GM23338 (cell line): ENCODE results near the gene GPR146. TPM values are rescaled to one million over a fixed set of nuclear protein-coding genes. Genes with fewer than 3 reads are reported as not detected.

Source experiments
- ATAC-seq: fragments of 200-7000 bp; cut with Tn5 transposase; 3 replicates; pipeline ENCODE4 v1.9.1; 2020
- DNase-seq: peaks from one replicate; pipeline ENCODE4 v3.0.0-alpha.2; 2015; ENCODE audit warnings: low spot score
- H2AFZ ChIP-seq: fragments of 200-600 bp; sonication (generic); 2 replicates; pipeline ENCODE4 v1.8.0; 2016; ENCODE audit warnings: antibody characterized with exemption, mild to moderate bottlenecking, moderate library complexity
- H3F3A ChIP-seq: fragments of 200-600 bp; sonication (generic); replicated peaks from 2 replicates; pipeline ENCODE4 v1.8.0; 2017; ENCODE audit warnings: antibody characterized with exemption, mixed run types, low read depth
- H3K27ac ChIP-seq: fragments of 200-600 bp; sonication (generic); 2 replicates; pipeline ENCODE4 v1.6.1; 2016; ENCODE audit warnings: low read depth
- H3K27me3 ChIP-seq: fragments of 200-600 bp; sonication (generic); 2 replicates; pipeline ENCODE4 v1.8.0; 2016; ENCODE audit warnings: mild to moderate bottlenecking, mixed run types, moderate library complexity; ENCODE audit not compliant: insufficient read depth
- H3K36me3 ChIP-seq: fragments of 200-600 bp; sonication (generic); 2 replicates; pipeline ENCODE4 v1.8.0; 2016; ENCODE audit warnings: mild to moderate bottlenecking; ENCODE audit not compliant: insufficient read depth
- H3K4me1 ChIP-seq: fragments of 200-600 bp; sonication (generic); 2 replicates; pipeline ENCODE4 v1.8.0; 2016; ENCODE audit warnings: mild to moderate bottlenecking, moderate library complexity; ENCODE audit not compliant: insufficient read depth
- H3K4me2 ChIP-seq: fragments of 200-600 bp; sonication (generic); 2 replicates; pipeline ENCODE4 v1.7.1; 2017; ENCODE audit warnings: mixed run types
- H3K4me3 ChIP-seq: fragments of 200-600 bp; sonication (generic); 2 replicates; pipeline ENCODE4 v1.6.1; 2016; ENCODE audit warnings: mixed run types
- H3K79me2 ChIP-seq: fragments of 200-600 bp; sonication (generic); replicated peaks from 2 replicates; pipeline ENCODE4 v1.8.0; 2017; ENCODE audit warnings: mild to moderate bottlenecking; ENCODE audit not compliant: insufficient read depth
- H3K9me2 ChIP-seq: fragments of 200-600 bp; sonication (generic); 2 replicates; pipeline ENCODE4 v1.8.0; 2017; ENCODE audit not compliant: insufficient read depth
- H4K20me1 ChIP-seq: fragments of 200-600 bp; sonication (generic); replicated peaks from 2 replicates; pipeline ENCODE4 v1.8.0; 2017; ENCODE audit warnings: mild to moderate bottlenecking; ENCODE audit not compliant: insufficient read depth
- H3K27ac Mint-ChIP-seq: 2 replicates; pipeline ENCODE4 v1.8.0; 2020; ENCODE audit warnings: inconsistent platforms, mild to moderate bottlenecking, moderate library complexity, mixed read lengths
- H3K27me3 Mint-ChIP-seq: 3 replicates; pipeline ENCODE4 v1.8.0; 2022; ENCODE audit warnings: low read depth, mild to moderate bottlenecking, moderate library complexity, mixed read lengths, inconsistent platforms; ENCODE audit not compliant: insufficient read depth, poor library complexity
- H3K36me3 Mint-ChIP-seq: 3 replicates; pipeline ENCODE4 v1.8.0; 2021; ENCODE audit warnings: low read depth, mild to moderate bottlenecking, inconsistent platforms, moderate library complexity, mixed read lengths
- H3K4me1 Mint-ChIP-seq: 3 replicates; pipeline ENCODE4 v1.8.0; 2020; ENCODE audit warnings: mild to moderate bottlenecking, inconsistent platforms, mixed read lengths
- H3K4me3 Mint-ChIP-seq: 3 replicates; pipeline ENCODE4 v1.8.0; 2021; ENCODE audit warnings: moderate library complexity, mild to moderate bottlenecking, inconsistent platforms, mixed read lengths
- H3K9me3 Mint-ChIP-seq: 3 replicates; pipeline ENCODE4 v1.8.0; 2020; ENCODE audit warnings: moderate library complexity, mild to moderate bottlenecking, inconsistent platforms, mixed read lengths
- CREB1 ChIP-seq: fragments of 250-450 bp; sonication (Bioruptor Pico); IDR thresholded peaks from 2 replicates; pipeline ENCODE4 v1.5.0; 2020; ENCODE audit warnings: low read depth, mild to moderate bottlenecking, moderate library complexity
- CTCF ChIP-seq, 2 experiments: fragments of 200-600 bp in 1 of 2; sonication (generic) in 1 of 2; conservative IDR thresholded peaks; 2 replicates each; pipeline versions ENCODE4 v1.5.1 to v1.6.1; 2016 to 2017; ENCODE audit warnings: antibody characterized with exemption in 2 of 2, low read depth in 2 of 2, mild to moderate bottlenecking in 2 of 2, moderate library complexity in 1 of 2
- ETS1 ChIP-seq: IDR thresholded peaks from 2 replicates; pipeline ENCODE4 v1.6.1; 2016; ENCODE audit warnings: antibody characterized with exemption
- EZH2 ChIP-seq: fragments of 200-600 bp; sonication (generic); IDR thresholded peaks from one replicate; pipeline ENCODE4 v1.8.0; 2017; ENCODE audit warnings: antibody characterized with exemption, mild to moderate bottlenecking, low read depth; ENCODE audit not compliant: unreplicated experiment
- EZH2phosphoT487 ChIP-seq: fragments of 200-600 bp; sonication (generic); IDR thresholded peaks from one replicate; pipeline ENCODE4 v1.8.1; 2018; ENCODE audit warnings: antibody characterized with exemption; ENCODE audit not compliant: unreplicated experiment
- JUNB ChIP-seq: IDR thresholded peaks from one replicate; pipeline ENCODE4 v1.6.1; 2016; ENCODE audit warnings: antibody characterized with exemption; ENCODE audit not compliant: unreplicated experiment
- NANOG ChIP-seq: IDR thresholded peaks from 2 replicates; pipeline ENCODE4 v1.6.1; 2016; ENCODE audit warnings: antibody characterized with exemption, borderline replicate concordance
- POLR2AphosphoS5 ChIP-seq: IDR thresholded peaks from 2 replicates; pipeline ENCODE4 v1.6.1; 2016; ENCODE audit warnings: antibody characterized with exemption, low read depth
- REST ChIP-seq: IDR thresholded peaks from one replicate; pipeline ENCODE4 v1.6.1; 2018; ENCODE audit warnings: antibody characterized with exemption; ENCODE audit not compliant: unreplicated experiment
- STAT1 ChIP-seq: IDR thresholded peaks from one replicate; pipeline ENCODE4 v1.6.1; 2016; ENCODE audit warnings: antibody characterized with exemption; ENCODE audit not compliant: unreplicated experiment
- ZNF462 ChIP-seq: fragments of 250-450 bp; sonication (Bioruptor Pico); IDR thresholded peaks from 2 replicates; pipeline ENCODE4 v1.5.0; 2020; ENCODE audit warnings: mild to moderate bottlenecking, moderate library complexity
- polyA plus RNA-seq: library from polyadenylated mRNA; unstranded; fragments of >200 nt; fragmentation: Nextera tagmentation; extraction: Ambion mirVana; gene quantifications from 2 replicates; pipeline ENCODE4 v1.2.1, GENCODE V29; 2016
- total RNA-seq: library from RNA; depleted of rRNA; stranded (reverse); fragments of >200 nt; shearing (Covaris generic); gene quantifications from 2 replicates; pipeline ENCODE4 v1.2.3, GENCODE V29; 2014

The GPR146 gene
- total and polyA plus RNA-seq, 2 experiments from 2014 or later = 0.28 to 0.37 TPM

DNA sequence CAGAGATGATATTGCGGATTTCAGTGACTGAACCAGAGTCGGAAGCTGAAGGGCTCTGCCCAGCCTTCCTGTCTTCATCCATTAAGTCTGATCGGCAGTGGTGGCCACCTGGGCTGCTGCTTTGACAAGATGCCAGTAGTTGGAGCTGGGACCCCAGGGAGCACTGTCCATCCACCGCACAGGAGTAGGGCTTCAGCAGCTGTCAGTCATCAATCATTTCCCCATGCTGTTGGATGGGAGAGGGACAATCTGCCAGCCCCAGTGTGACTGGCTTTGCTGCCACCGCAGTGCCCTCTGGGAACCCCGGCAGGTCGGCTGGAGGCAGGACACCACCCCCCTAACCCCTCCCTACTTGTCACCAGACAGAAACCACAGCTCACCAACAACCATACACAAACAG lies 23.0 kb upstream of the GPR146 start (continued):
- no peak for TF ChIP-seq ETS1
- no peak for TF ChIP-seq NANOG
- no peak for TF ChIP-seq STAT1
- TF ChIP-seq EZH2phosphoT487 = no peak

- no peaks in the 10 kb centered on the region for H3K27me3 ChIP-seq
- no peak for ATAC-seq
- no peak overlapping the region for H3K27ac Mint-ChIP-seq
- no peak overlapping the region for H3K4me2 ChIP-seq
- H4K20me1 ChIP-seq = peaks cover 5% of the 10 kb centered on the region
- no peak overlapping the region for H3K4me3 Mint-ChIP-seq
- no peaks in the 10 kb centered on the region for H3K36me3 ChIP-seq
- H3K27me3 Mint-ChIP-seq = peaks cover 11% of the 10 kb centered on the region
- no peak for DNase-seq
- H3K36me3 Mint-ChIP-seq = peaks cover 15% of the 10 kb centered on the region
- H3K4me3 ChIP-seq = no peak overlapping the region
- no peak for TF ChIP-seq ETS1
- TF ChIP-seq EZH2phosphoT487 = no peak
- no peak for TF ChIP-seq POLR2AphosphoS5
- no peak for TF ChIP-seq JUNB
- no peak for TF ChIP-seq STAT1
- TF ChIP-seq ZNF462 (CRISPR knock-in tag) = no peak
- TF ChIP-seq CTCF (conservative IDR thresholded peaks at IDR 0.05; ENCODE audit: low read depth in 2 of 2) = no peak
- TF ChIP-seq NANOG = no peak
- TF ChIP-seq CREB1 = no peak
- no peak for TF ChIP-seq EZH2
- no peak for TF ChIP-seq REST
- H3K79me2 ChIP-seq = peaks cover 4% of the 10 kb centered on the region; the same call in 1 of the 2 replicates
- H3K27ac ChIP-seq = no peak overlapping the region
- no peaks in the 10 kb centered on the region; the same call in 2 of the 3 replicates for H3K4me1 Mint-ChIP-seq
- H3K9me3 Mint-ChIP-seq = no peaks in the 10 kb centered on the region; the same call in 1 of the 3 replicates
- H3K9me2 ChIP-seq = no peaks in the 10 kb centered on the region
- H2AFZ ChIP-seq = no peak overlapping the region
- no peaks in the 10 kb centered on the region for H3K4me1 ChIP-seq
- peaks cover 4% of the 10 kb centered on the region; the same call in 1 of the 2 replicates for H3F3A ChIP-seq
Measured at GRCh38 chr7:1021931-1022330, 22.4 kb upstream of the GPR146 start.
